NCI-H1092 (cell line): ENCODE measurements around the gene STXBP3.

Experiments
- DNase-seq: peaks from one replicate; lab custom pipeline; 2025; lab: John Stamatoyannopoulos, UW

The STXBP3 gene

GRCh38 chr1:108842525-108843181 is 96.2 kb downstream of the STXBP3 start:
- no peak for DNase-seq

- DNase-seq: no peak
Measured at GRCh38 chr1:108843390-108844137, 97.1 kb downstream of the STXBP3 start.

GRCh38 chr1:108845446-108845845 is 99.0 kb downstream of the STXBP3 start:
- no peak for DNase-seq

GRCh38 chr1:108845991-108846390 is 99.5 kb downstream of the STXBP3 start:
- DNase-seq: no peak

- DNase-seq: peak; percentile 38
Measured at GRCh38 chr1:108847494-108847893, 101.0 kb downstream of the STXBP3 start.

GRCh38 chr1:108848806-108849205 is 102.3 kb downstream of the STXBP3 start:
- DNase-seq: no peak

- no peak for DNase-seq
Measured at GRCh38 chr1:108850929-108851328, 104.5 kb downstream of the STXBP3 start.

- no peak for DNase-seq
Measured at GRCh38 chr1:108851567-108851966, 105.1 kb downstream of the STXBP3 start.

- no peak for DNase-seq
Measured at GRCh38 chr1:108852221-108852975, 105.9 kb downstream of the STXBP3 start.

- no peak for DNase-seq
Measured at GRCh38 chr1:108854221-108855019, 107.9 kb downstream of the STXBP3 start.

GRCh38 chr1:108856994-108857393 is 110.5 kb downstream of the STXBP3 start, which contains the start of gene AKNAD1:
Gene AKNAD1 (minus strand): TSS chr1:108857094. CDS start chr1:108852664, 4,430 bp downstream.
- no peak for DNase-seq

GRCh38 chr1:108858230-108858950 is 111.9 kb downstream of the STXBP3 start:
- no peak for DNase-seq
